WTC11 (cell line): ENCODE data around the gene MAPK8IP1. TPM values are rescaled to one million over a fixed set of nuclear protein-coding genes. Genes with fewer than 3 reads are reported as not detected.

Experiments
- ATAC-seq: fragments of 200-7000 bp; cut with Tn5 transposase; 2 replicates; pipeline ENCODE4 v1.10.0; 2021; ENCODE audit warnings: mild to moderate bottlenecking, moderate library complexity
- CTCF ChIA-PET: fragments of 300-600 bp; sonication (Branson Sonifier 250); formaldehyde crosslinking; loops from one replicate; lab custom pipeline; 2021; ENCODE audit warnings: antibody characterized with exemption; lab: Charles Lee
- POLR2A ChIA-PET: fragments of 350-600 bp; sonication (Branson Sonifier 250); formaldehyde crosslinking; loops from one replicate; lab custom pipeline; 2021; ENCODE audit warnings: antibody characterized with exemption; lab: Charles Lee
- DNase-seq: peaks from one replicate; pipeline ENCODE4 v3.0.0; 2021; ENCODE audit warnings: low spot score
- H3K27ac Mint-ChIP-seq: 2 replicates; pipeline ENCODE4 v1.8.0; 2021; ENCODE audit warnings: mixed read lengths
- H3K27me3 Mint-ChIP-seq: 2 replicates; pipeline ENCODE4 v1.8.0; 2021; ENCODE audit warnings: low read depth, mild to moderate bottlenecking, moderate library complexity, mixed read lengths
- H3K36me3 Mint-ChIP-seq: 2 replicates; pipeline ENCODE4 v1.8.0; 2021; ENCODE audit warnings: mixed read lengths
- H3K4me1 Mint-ChIP-seq: 2 replicates; pipeline ENCODE4 v1.8.0; 2022; ENCODE audit warnings: mixed read lengths
- H3K4me3 Mint-ChIP-seq: 2 replicates; pipeline ENCODE4 v1.8.0; 2021; ENCODE audit warnings: mild to moderate bottlenecking, moderate library complexity, mixed read lengths
- H3K9me3 Mint-ChIP-seq: 2 replicates; pipeline ENCODE4 v1.8.0; 2021; ENCODE audit warnings: mixed read lengths
- CREB1 ChIP-seq: sonication (generic); formaldehyde crosslinking; IDR thresholded peaks from 2 replicates; pipeline ENCODE4 v1.8.0; 2023; ENCODE audit warnings: mild to moderate bottlenecking, missing genetic modification reagents
- EMX1 ChIP-seq: fragments of 250-450 bp; sonication (Bioruptor Pico); IDR thresholded peaks from 2 replicates; pipeline ENCODE4 v1.8.0; 2021; ENCODE audit warnings: mild to moderate bottlenecking
- ETV6 ChIP-seq: sonication (generic); formaldehyde crosslinking; IDR thresholded peaks from 2 replicates; pipeline ENCODE4 v1.8.1; 2022; ENCODE audit warnings: mild to moderate bottlenecking, missing genetic modification reagents
- FOXJ3 ChIP-seq: sonication (generic); formaldehyde crosslinking; IDR thresholded peaks from 2 replicates; pipeline ENCODE4 v1.9.0; 2021; ENCODE audit warnings: missing genetic modification reagents, mild to moderate bottlenecking, borderline replicate concordance
- FOXK1 ChIP-seq: sonication (generic); formaldehyde crosslinking; IDR thresholded peaks from 2 replicates; pipeline ENCODE4 v1.8.0; 2022; ENCODE audit warnings: mild to moderate bottlenecking, moderate library complexity, missing genetic modification reagents
- FOXP1 ChIP-seq: sonication (generic); formaldehyde crosslinking; IDR thresholded peaks from 2 replicates; pipeline ENCODE4 v1.8.0; 2022; ENCODE audit warnings: missing genetic modification reagents, mild to moderate bottlenecking, moderate library complexity, borderline replicate concordance
- JAZF1 ChIP-seq: fragments of 250-450 bp; sonication (Bioruptor Pico); IDR thresholded peaks from 2 replicates; pipeline ENCODE4 v1.9.0; 2021; ENCODE audit warnings: moderate library complexity, mild to moderate bottlenecking, inconsistent platforms
- MLX ChIP-seq: sonication (generic); formaldehyde crosslinking; IDR thresholded peaks from 2 replicates; pipeline ENCODE4 v1.8.1; 2023; ENCODE audit warnings: mild to moderate bottlenecking, missing genetic modification reagents, moderate library complexity
- MYBL2 ChIP-seq: sonication (generic); formaldehyde crosslinking; IDR thresholded peaks from 2 replicates; pipeline ENCODE4 v1.8.1; 2023; ENCODE audit warnings: mild to moderate bottlenecking, moderate library complexity, missing genetic modification reagents
- NFE2L1 ChIP-seq: sonication (generic); formaldehyde crosslinking; IDR thresholded peaks from 2 replicates; pipeline ENCODE4 v1.8.1; 2023; ENCODE audit warnings: missing genetic modification reagents
- NFYB ChIP-seq: sonication (generic); formaldehyde crosslinking; conservative IDR thresholded peaks from 2 replicates; pipeline ENCODE4 v1.8.0; 2022; ENCODE audit warnings: low read depth, missing genetic modification reagents
- OVOL2 ChIP-seq: fragments of 250-450 bp; sonication (Bioruptor Pico); IDR thresholded peaks from 2 replicates; pipeline ENCODE4 v1.9.0; 2021; ENCODE audit warnings: mild to moderate bottlenecking, borderline replicate concordance
- RELA ChIP-seq: sonication (generic); formaldehyde crosslinking; IDR thresholded peaks from 2 replicates; pipeline ENCODE4 v1.8.1; 2022; ENCODE audit warnings: missing genetic modification reagents, mild to moderate bottlenecking, borderline replicate concordance
- SP1 ChIP-seq: sonication (generic); formaldehyde crosslinking; conservative IDR thresholded peaks from 2 replicates; pipeline ENCODE4 v1.8.1; 2022; ENCODE audit warnings: missing genetic modification reagents
- TCF7 ChIP-seq: sonication (generic); formaldehyde crosslinking; IDR thresholded peaks from 2 replicates; pipeline ENCODE4 v1.8.0; 2022; ENCODE audit warnings: mild to moderate bottlenecking, low read depth, missing genetic modification reagents, moderate library complexity
- TEAD4 ChIP-seq: sonication (generic); formaldehyde crosslinking; IDR thresholded peaks from 2 replicates; pipeline ENCODE4 v1.8.0; 2022; ENCODE audit warnings: mild to moderate bottlenecking, missing genetic modification reagents
- ZMAT4 ChIP-seq: fragments of 250-450 bp; sonication (Bioruptor Pico); IDR thresholded peaks from 2 replicates; pipeline ENCODE4 v1.9.0; 2021; ENCODE audit warnings: mild to moderate bottlenecking
- ZNF232 ChIP-seq: sonication (generic); formaldehyde crosslinking; IDR thresholded peaks from 2 replicates; pipeline ENCODE4 v1.8.0; 2022; ENCODE audit warnings: mild to moderate bottlenecking, missing genetic modification reagents
- ZNF396 ChIP-seq: fragments of 250-450 bp; sonication (Bioruptor Pico); IDR thresholded peaks from 2 replicates; pipeline ENCODE4 v1.8.0; 2021; ENCODE audit warnings: mild to moderate bottlenecking, moderate library complexity, borderline replicate concordance
- ZNF416 ChIP-seq: fragments of 250-450 bp; sonication (Bioruptor Pico); IDR thresholded peaks from 2 replicates; pipeline ENCODE4 v1.9.0; 2021; ENCODE audit warnings: mild to moderate bottlenecking, inconsistent platforms
- total RNA-seq: library from RNA; stranded (reverse); gene quantifications from 3 replicates; pipeline ENCODE4 v1.2.3, GENCODE V29; 2021
- TF ChIP-seq, protein P1 (sequence below): fragments of 250-450 bp; sonication (Bioruptor Pico); IDR thresholded peaks from 2 replicates; pipeline ENCODE4 v1.9.0; 2021; ENCODE audit warnings: mild to moderate bottlenecking, borderline replicate concordance

MAPK8IP1 gene
- total RNA-seq, 1 experiment from 2014 or later: 34.1 TPM

DNA sequence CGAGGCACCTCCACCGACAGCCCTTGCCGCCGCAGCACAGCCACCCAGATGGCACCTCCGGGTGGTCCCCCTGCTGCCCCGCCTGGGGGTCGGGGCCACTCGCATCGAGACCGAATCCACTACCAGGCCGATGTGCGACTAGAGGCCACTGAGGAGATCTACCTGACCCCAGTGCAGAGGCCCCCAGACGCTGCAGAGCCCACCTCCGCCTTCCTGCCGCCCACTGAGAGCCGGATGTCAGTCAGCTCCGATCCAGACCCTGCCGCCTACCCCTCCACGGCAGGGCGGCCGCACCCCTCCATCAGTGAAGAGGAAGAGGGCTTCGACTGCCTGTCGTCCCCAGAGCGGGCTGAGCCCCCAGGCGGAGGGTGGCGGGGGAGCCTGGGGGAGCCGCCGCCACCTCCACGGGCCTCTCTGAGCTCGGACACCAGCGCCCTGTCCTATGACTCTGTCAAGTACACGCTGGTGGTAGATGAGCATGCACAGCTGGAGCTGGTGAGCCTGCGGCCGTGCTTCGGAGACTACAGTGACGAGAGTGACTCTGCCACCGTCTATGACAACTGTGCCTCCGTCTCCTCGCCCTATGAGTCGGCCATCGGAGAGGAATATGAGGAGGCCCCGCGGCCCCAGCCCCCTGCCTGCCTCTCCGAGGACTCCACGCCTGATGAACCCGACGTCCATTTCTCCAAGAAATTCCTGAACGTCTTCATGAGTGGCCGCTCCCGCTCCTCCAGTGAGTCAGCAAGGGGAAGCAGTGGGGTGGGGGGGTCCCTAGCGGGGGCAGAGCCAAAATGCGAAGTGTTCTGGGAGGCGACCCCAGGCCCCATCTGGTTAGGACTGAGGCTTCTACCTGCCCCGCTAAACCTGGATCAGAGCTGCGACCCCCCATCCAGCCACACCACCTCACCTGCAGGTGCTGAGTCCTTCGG is 17.3 kb downstream of the MAPK8IP1 start:
- H3K4me1 Mint-ChIP-seq: peaks cover 10% of the 10 kb centered on the region
- H3K36me3 Mint-ChIP-seq: 0 out of 2 replicates have a peak, but pooled peaks cover 3% of the 10 kb centered on the region
- H3K4me3 Mint-ChIP-seq: no peak overlapping the region
- TF ChIP-seq EMX1 (no peak), RELA (CRISPR knock-in tag) (no peak), ZMAT4 (CRISPR knock-in tag) (no peak), OVOL2 (CRISPR knock-in tag) (no peak), CREB1 (CRISPR knock-in tag) (no peak), FOXJ3 (CRISPR knock-in tag) (no peak), MLX (no peak)
- TF ChIP-seq, protein P1, sequence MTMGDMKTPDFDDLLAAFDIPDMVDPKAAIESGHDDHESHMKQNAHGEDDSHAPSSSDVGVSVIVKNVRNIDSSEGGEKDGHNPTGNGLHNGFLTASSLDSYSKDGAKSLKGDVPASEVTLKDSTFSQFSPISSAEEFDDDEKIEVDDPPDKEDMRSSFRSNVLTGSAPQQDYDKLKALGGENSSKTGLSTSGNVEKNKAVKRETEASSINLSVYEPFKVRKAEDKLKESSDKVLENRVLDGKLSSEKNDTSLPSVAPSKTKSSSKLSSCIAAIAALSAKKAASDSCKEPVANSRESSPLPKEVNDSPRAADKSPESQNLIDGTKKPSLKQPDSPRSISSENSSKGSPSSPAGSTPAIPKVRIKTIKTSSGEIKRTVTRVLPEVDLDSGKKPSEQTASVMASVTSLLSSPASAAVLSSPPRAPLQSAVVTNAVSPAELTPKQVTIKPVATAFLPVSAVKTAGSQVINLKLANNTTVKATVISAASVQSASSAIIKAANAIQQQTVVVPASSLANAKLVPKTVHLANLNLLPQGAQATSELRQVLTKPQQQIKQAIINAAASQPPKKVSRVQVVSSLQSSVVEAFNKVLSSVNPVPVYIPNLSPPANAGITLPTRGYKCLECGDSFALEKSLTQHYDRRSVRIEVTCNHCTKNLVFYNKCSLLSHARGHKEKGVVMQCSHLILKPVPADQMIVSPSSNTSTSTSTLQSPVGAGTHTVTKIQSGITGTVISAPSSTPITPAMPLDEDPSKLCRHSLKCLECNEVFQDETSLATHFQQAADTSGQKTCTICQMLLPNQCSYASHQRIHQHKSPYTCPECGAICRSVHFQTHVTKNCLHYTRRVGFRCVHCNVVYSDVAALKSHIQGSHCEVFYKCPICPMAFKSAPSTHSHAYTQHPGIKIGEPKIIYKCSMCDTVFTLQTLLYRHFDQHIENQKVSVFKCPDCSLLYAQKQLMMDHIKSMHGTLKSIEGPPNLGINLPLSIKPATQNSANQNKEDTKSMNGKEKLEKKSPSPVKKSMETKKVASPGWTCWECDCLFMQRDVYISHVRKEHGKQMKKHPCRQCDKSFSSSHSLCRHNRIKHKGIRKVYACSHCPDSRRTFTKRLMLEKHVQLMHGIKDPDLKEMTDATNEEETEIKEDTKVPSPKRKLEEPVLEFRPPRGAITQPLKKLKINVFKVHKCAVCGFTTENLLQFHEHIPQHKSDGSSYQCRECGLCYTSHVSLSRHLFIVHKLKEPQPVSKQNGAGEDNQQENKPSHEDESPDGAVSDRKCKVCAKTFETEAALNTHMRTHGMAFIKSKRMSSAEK (CRISPR knock-in tag): no peak
- H3K27me3 Mint-ChIP-seq: peaks cover 6% of the 10 kb centered on the region
- POLR2A ChIA-PET: no interaction called here
- DNase-seq (no peak), ATAC-seq (no peak)
- no peak overlapping the region for H3K27ac Mint-ChIP-seq
- CTCF ChIA-PET: interaction anchor here (1.0 to 1.1 kb wide), 2 partner anchors 30 to 104 kb away, joined by 3 read pairs; no protein-coding TSS in a partner anchor
- no peaks in the 10 kb centered on the region for H3K9me3 Mint-ChIP-seq

DNA sequence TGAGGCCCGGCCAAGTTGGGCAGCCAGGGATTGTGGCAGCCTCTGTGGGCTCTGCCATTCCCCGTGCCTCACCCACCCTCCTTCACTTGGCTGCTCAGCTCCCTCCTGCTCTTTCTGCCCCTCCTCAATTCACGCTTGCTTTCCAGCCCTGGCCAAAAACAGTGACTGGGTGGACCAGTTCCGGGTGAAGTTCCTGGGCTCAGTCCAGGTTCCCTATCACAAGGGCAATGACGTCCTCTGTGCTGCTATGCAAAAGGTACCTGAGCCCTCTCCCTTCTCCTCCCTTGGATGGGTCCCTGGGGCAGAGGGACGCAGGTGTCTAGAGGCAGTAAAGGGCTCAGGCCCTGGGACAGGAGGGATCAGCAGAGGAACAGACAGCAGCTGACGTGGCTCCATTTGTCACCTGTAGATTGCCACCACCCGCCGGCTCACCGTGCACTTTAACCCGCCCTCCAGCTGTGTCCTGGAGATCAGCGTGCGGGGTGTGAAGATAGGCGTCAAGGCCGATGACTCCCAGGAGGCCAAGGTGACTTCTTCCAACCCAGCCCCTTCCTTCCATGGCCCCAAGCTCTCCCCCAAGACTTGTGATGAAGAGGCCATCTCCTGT is 19.0 kb downstream of the MAPK8IP1 start:
- peaks cover 8% of the 10 kb centered on the region for H3K4me1 Mint-ChIP-seq
- H3K4me3 Mint-ChIP-seq: no peak overlapping the region
- 0 out of 2 replicates have a peak, but pooled peaks cover 3% of the 10 kb centered on the region for H3K36me3 Mint-ChIP-seq
- H3K9me3 Mint-ChIP-seq: no peaks in the 10 kb centered on the region
- no peak for TF ChIP-seq ZNF396 (CRISPR knock-in tag)
- TF ChIP-seq NFE2L1 (CRISPR knock-in tag): no peak
- TF ChIP-seq, protein P1 (CRISPR knock-in tag): no peak
- no peak for TF ChIP-seq SP1 (CRISPR knock-in tag)
- TF ChIP-seq TCF7 (CRISPR knock-in tag): no peak
- no peak for TF ChIP-seq ZNF232 (CRISPR knock-in tag)
- no peak for TF ChIP-seq NFYB (CRISPR knock-in tag)
- no peak for TF ChIP-seq TEAD4
- no peak for TF ChIP-seq FOXK1 (CRISPR knock-in tag)
- TF ChIP-seq JAZF1 (CRISPR knock-in tag): no peak
- no peak for TF ChIP-seq MLX
- no peak for TF ChIP-seq FOXP1 (CRISPR knock-in tag)
- no peak for TF ChIP-seq MYBL2 (CRISPR knock-in tag)
- TF ChIP-seq ETV6 (CRISPR knock-in tag): no peak
- no peak for TF ChIP-seq ZMAT4 (CRISPR knock-in tag)
- TF ChIP-seq ZNF416 (CRISPR knock-in tag): no peak
- ChIA-PET CTCF (no interaction called here), POLR2A (interaction anchor here (1.3 kb wide), 1 partner anchor 13 kb away, joined by 4 read pairs; the partner anchor contains the start of gene PEX16)
- ATAC-seq (no peak), DNase-seq (no peak)
- peaks cover 6% of the 10 kb centered on the region for H3K27me3 Mint-ChIP-seq
- no peak overlapping the region for H3K27ac Mint-ChIP-seq
